Thyroid gland (tissue), 4 donors: Measurements from ENCODE around the gene MIAT.

Experiments
- POLR2A ChIP-seq, 2 donors: fragments of 450-650 bp; IDR thresholded peaks; one replicate each; pipeline ENCODE4 v1.6.1; 2017; ENCODE audit warnings: antibody characterized with exemption in 2 of 2, mild to moderate bottlenecking in 2 of 2, moderate library complexity in 1 of 2
- TF ChIP-seq, protein P1 (sequence below), 6 experiments: fragments of 200-600 bp in 3 of 6; fragments of 450-650 bp in 3 of 6; sonication (generic) in 3 of 6; IDR thresholded peaks; one replicate each; pipeline ENCODE4 v1.5.1; 2016 to 2019; ENCODE audit warnings: antibody characterized with exemption in 6 of 6, mild to moderate bottlenecking in 2 of 6, inconsistent platforms in 1 of 6, moderate library complexity in 1 of 6

DNA sequence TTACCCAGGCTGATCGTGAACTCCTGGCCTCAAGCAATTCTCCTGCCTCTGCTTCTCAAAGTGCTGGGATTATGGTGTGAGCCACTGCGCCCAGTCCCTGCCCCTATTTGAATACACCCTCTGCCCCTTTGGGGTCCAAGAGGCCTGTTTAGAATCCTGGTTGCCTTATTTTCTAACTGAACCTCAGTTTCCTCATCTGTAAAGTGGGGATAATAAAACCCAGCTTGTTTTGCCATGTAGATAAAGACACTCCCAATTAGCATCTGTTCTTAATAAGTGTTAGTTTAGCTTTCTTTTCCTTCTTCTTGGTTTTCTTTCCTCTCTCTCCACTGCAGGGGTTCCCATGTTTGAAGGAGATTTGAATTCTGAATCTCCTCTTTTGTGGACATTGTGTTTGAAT, 4.8 kb downstream of the MIAT start:
- TF ChIP-seq, protein P1, sequence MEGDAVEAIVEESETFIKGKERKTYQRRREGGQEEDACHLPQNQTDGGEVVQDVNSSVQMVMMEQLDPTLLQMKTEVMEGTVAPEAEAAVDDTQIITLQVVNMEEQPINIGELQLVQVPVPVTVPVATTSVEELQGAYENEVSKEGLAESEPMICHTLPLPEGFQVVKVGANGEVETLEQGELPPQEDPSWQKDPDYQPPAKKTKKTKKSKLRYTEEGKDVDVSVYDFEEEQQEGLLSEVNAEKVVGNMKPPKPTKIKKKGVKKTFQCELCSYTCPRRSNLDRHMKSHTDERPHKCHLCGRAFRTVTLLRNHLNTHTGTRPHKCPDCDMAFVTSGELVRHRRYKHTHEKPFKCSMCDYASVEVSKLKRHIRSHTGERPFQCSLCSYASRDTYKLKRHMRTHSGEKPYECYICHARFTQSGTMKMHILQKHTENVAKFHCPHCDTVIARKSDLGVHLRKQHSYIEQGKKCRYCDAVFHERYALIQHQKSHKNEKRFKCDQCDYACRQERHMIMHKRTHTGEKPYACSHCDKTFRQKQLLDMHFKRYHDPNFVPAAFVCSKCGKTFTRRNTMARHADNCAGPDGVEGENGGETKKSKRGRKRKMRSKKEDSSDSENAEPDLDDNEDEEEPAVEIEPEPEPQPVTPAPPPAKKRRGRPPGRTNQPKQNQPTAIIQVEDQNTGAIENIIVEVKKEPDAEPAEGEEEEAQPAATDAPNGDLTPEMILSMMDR (IDR thresholded peaks at IDR 0.05), result no peak
- TF ChIP-seq POLR2A (IDR thresholded peaks at IDR 0.05), result no peak
